Left renal pelvis (tissue), 4 donors: ENCODE data around the gene REEP1. TPM values are rescaled to one million over a fixed set of nuclear protein-coding genes. Genes with fewer than 3 reads are reported as not detected.
A peak's percentile ranks its signal among the peaks of the same experiment; 100 is the strongest.

Experiments
- DNase-seq, 4 donors: peaks; one replicate each; pipeline ENCODE4 v3.0.0-alpha.2; 2013; ENCODE audit warnings: low read depth in 4 of 4, low spot score in 3 of 4
- polyA plus RNA-seq, 4 donors: library from polyadenylated mRNA; unstranded; fragments of 120-200 nt; gene quantifications; one replicate each; pipeline ENCODE4 v1.2.1, GENCODE V29; 2013; ENCODE audit not compliant: insufficient read length in 4 of 4

REEP1 gene, protein sequence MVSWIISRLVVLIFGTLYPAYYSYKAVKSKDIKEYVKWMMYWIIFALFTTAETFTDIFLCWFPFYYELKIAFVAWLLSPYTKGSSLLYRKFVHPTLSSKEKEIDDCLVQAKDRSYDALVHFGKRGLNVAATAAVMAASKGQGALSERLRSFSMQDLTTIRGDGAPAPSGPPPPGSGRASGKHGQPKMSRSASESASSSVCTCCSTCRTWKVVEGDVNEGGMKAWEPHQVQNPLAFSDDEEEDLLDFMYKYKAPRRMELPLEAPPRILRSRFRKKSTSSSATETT
- 10 to 100 TPM in 1 of 4 donors, 1 to 10 TPM in 3; 3.3 to 11.0 (median 4.1) TPM for polyA plus RNA-seq

DNA sequence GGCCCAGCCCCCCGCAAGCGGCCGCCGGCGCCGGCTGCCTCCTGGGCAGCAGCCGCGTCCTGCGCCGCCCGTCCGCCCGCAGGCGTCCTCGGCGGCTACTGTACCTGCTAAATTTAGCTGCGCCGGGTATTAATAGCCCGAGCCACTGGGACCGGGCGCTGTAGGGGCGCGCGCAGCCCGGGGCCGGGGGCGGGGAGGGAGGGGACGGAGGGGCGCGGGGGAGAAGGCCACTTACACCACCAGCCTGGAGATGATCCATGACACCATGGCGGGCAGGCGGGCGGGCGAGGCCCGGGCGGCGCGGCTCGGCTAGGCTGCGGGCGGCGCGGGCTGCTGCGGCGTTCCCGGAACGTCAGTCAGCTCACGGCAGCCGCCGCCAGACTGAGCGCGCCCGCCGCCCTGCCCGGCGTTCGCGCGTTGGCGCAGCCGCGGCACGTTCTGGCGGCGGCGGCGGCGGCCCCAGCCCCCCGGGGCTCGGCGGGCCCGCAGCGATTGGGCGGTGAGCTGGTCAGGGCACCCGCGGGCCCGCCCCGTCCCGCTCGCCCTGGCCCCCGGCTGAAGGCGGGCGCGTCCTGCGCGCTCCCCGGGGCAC lies at the start of gene REEP1:
Gene REEP1, minus strand, starts transcription at position 383 of the 592 bp plus-strand sequence. Its CDS starts 116 bp downstream, at position 267.
- no peak for DNase-seq

DNA sequence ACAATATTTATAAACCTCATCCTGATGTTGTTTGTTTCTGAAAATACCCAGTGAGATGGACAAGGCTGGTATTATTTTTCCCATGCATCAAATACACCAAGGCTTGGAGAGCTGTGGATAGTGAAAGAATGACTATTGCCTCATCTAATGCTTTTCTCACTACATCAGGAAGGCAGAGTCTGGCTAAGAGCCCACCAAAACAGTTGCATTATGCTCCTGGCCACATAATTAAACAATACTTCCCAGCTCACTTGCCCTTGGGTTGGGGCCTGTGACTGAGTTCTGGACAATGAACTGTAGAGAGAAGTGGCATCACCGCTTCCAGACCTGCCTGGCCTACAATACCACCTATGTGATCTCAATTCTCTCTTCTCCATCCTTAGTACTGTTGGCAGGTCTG lies 46.4 kb upstream of the REEP1 start:
- no peak for DNase-seq

DNA sequence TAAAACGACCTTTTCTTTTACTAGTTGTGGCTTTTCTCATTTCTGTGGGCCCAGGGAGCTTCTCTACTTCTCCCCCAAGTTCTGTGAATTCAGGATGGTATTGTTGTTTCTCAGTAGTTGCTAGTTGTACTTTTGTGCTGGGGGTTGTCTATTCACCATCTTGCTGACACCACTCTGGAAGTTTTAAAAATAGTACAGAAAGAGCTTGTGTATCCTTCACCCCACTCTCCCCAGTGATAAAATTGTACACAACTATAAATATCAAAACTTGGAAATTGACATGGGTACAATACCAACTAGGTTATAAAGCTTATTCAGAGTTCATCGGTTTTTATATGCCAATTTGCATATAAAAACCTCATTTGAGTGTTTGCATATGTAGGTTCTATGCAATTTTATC lies 45.3 kb upstream of the REEP1 start:
- no peak for DNase-seq

DNA sequence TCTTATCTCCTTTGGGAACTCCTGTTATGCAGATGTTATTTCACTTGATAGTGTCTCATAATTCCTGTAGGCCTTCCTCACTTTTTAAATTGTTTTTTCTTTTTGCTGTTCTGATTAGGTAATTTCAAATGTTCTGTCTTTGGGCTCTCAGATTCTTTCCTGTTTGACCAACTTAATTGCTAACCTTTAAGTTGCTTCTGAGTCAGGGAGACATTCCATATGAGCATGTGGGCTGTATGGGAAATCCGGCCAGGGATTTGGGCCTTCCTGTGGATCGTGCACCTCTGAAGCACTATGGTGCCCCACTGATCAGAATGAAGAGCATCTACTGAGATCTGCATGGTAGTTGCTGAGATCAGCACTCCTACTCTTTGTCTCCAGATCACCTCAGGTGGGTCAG lies 44.7 kb upstream of the REEP1 start:
- no peak for DNase-seq

DNA sequence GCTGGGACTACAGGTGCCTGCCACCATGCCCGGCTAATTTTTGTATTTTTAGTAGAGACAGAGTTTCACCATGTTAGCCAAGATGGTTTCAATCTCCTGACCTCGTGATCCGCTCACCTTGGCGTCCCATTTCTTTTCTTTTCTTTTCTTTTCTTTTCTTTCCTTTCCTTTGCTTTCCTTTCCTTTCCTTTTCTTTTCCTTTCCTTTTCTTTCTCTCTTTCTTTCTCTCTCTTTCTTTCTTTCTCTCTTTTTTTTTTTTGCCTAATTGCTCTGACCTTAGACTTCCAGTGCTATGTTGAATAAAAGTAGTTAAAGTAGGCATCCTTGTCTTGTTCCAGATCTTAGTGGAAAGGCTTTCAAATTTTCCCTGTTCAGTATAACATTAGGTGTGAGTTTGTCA lies 41.0 kb upstream of the REEP1 start:
- DNase-seq: no peak

DNA sequence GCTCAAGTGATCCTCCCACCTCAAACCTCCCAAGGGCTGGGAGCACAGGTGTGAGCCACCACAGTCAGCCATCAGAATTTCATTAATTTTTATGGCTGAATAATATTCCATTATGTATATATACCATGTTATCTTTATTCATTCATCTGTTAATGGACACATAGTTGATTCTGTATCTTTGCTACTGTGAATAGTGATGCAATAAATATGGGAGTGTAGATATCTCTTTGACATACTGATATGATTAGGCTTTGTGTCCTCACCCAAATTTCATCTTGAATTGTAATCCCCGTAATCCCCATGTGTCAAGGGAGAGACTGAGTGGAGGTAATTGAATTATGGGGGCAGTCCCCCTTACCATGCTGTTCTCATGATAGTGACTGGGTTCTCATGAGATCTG lies 38.2 kb upstream of the REEP1 start:
- DNase-seq: no peak

DNA sequence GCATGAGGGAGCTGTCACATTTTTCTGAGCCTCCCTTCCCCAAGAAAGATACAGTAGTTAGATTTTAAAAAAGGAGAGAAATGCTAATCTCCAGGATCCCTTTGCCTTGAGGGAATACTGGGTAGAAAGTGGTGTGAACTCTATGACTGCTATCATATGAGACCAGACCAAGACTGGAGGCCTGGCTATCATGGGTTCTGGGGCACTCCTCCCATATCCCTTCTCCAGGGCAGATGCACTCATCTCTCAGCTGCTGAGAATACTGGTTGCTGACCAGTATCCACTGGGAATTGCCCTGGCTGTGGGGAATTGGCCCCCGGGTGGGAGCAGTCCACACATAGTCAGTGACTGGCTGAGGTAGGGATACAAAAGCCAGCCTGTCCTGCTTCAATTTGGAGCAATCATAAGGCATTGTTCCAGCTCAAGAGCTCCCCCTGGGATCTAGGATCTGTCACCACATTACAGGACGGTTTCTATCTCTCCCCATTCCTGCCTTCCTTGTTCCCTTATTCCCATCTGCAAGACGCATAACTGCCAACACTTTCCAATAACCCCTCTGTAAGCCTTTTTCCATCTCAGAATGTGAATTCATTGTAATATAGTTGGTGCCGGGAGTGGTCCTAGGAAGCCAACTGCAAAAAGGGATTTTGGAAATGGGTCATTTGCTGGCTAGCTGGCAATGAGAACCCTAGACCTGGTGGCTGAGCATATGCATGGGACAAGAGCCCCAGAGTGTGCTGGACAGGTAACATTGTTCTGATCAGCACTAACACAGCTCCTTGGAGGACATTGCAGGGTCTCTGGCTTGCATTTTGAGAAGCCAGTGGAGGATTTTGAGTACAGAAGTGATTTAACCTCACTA lies 35.4 kb upstream of the REEP1 start:
- DNase-seq: no peak

DNA sequence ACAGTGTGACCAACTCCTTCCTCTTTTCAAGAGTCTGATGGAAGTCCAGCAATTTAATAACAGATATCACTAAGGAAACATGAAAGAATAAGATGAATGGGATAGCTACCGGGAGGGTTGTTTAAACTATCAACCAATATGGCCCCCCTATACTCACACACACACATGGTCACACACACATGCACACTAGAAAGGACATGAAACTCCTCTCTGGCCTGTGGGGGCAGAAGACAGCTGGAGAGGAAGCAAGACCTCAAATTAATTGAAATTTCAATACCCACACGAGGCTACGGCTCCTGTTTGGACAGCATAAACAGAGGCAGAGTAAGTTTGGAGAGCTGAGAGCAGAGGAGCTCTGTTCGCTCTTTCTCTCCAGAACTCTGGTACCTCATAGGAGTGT lies 34.7 kb upstream of the REEP1 start:
- no peak for DNase-seq

DNA sequence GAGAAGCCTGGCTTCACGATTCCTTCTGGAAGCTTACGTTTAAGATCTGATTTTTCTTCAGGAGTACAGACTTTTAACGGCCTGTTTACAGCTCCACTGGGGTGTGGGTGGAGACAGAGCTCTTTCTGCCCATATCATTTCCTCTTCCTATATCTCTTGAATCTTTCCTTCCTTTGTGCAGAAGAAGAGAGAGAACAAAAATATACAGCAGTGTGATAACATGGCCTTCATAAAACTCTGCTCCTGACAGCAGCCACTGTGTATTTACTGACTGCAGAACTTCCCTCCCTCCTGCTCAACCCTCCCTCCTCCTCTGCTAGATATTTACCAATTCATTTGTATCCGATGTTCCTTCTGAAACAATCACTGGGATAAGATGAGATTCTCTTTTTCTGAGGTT lies 34.1 kb upstream of the REEP1 start:
- no peak for DNase-seq

DNA sequence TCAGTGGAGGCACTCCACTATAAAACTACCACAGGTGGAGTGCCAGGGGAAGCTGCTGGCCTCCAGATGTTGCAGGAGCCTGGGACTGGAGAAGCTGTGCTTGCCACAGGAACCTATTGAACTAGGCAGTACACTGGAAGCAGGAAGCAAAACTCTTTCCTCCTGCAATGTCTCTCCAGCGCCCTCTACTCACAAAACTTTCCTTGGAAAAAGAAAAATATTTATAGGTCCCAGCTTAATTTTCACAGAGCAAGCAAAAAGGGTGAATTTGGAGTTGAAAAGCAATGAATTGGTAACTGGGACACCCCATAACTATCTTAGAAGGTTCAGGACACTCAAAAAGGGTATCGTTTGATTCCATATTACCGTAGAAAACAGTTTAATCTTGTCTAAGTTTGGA lies 33.2 kb upstream of the REEP1 start:
- no peak for DNase-seq

DNA sequence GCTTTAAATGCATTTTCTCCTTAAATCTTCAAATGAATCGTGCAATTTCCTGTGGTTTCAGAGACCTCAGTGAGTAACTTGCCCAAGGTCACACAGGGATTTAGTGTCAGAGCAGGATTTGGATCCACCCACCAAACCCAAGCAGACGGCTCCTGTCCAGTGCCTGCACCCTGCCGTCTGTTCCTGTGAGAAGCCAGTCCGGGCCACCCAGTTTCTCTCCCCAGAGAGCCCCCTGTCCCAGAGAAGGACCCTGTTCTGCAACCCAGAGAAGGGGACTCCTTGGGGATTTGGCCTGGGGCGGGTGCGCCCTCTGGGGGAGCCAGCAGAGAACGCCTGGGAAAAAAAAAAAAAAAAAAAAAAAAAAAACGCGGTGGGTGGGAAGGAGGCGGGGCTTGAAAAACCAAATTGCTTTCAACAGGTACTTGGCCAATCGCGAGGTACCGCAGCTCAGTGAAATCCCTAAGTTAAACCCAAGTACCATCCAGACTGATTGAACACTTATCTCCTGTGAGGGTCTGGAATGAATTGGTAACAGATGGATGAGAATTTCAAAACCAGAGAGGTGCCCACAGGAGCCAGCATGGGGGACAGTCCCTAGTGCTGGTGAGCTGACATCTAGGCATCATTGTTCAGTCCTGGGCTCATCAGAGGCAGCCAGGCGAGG lies 30.9 kb upstream of the REEP1 start:
- DNase-seq: peak in 2 of 4 donors; percentile 27 to 42

DNA sequence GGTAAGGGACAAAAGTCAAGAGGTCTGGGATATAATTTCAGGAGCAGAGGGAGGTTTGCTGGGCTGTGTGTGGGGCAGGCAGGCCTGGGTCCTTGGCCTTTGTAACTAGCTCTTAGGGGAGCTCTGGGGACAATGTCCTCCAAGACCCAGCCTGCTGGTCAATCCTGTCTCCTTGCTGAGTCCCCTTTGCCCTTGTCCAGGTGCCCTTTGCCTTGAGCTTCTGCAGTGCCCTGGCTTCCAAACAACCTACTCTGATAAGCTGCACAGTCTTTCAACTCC lies 30.0 kb upstream of the REEP1 start:
- no peak for DNase-seq

DNA sequence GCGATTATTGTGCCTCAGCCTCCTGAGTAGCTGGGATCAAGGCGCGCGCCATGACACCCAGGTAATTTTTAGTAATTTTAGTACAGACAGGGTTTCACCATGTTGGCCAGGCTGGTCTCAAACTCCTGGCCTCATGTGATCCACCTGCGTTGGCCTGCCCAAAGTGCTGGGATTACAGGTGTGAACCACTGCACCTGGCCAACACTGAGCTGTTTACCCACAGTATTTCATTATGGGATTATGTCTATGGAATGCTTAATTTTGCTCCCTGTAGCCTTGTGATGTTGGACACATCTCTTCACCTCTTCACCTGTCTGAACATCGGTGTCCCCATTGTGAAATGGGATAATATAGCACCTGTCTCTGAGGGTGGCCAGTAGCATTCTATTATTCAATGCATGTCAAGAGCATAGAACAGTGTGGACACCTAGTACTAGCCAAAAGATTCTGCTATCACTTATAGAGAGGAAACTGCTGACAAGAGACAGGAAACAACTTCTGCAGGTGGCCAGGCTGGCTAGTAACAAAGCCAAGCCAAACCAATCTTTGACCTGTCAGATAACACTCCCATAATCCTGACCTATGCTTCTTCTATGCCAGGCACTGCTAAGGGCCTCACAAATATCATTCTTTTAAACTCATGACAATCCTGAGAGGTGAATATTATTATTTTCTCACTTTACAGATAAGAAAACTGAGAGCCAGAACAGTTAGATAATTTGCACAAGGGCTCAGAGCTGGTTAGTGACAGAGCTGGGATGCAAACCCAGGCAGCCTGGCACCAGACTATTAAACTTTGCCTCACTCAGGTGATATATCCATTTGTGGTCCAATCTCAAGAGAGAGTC lies 29.4 kb upstream of the REEP1 start:
- no peak for DNase-seq

DNA sequence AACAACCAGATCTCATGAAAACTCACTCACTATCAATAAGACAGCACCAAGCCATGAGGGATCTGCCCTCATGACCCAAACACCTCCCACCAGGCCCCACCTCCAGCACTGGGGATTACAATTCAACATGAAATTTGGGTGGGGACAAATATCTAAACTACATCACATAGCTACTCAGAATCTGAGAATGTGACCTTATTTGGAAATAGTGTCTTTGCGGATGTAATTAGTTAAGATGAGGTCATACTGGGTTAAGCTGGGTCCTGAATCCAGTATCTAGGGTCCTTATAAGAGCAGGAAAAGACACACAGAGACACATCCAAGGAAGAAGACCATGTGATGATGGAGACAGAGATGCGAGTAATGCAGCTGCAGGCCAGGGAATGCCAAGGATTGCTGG lies 27.5 kb upstream of the REEP1 start:
- no peak for DNase-seq

DNA sequence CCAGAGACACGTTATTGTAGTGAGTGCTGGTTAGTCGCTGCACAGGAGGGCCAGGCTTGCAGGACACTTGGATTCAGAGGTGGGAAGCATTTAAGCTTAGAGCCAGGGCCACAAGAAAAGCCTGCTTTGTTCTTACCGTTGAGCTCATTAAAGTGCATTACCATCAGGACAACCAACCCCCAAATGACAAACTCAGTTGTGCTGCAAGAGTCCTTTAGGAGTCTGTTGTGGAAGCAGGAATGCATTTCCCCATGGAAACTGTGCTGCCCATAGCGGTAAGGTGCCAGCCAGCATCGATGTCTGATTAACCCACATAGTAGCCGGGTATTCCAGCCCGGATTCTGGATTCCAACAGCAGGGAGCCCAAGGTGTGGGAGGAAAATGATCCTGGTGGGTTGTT lies 23.4 kb upstream of the REEP1 start:
- DNase-seq: no peak

DNA sequence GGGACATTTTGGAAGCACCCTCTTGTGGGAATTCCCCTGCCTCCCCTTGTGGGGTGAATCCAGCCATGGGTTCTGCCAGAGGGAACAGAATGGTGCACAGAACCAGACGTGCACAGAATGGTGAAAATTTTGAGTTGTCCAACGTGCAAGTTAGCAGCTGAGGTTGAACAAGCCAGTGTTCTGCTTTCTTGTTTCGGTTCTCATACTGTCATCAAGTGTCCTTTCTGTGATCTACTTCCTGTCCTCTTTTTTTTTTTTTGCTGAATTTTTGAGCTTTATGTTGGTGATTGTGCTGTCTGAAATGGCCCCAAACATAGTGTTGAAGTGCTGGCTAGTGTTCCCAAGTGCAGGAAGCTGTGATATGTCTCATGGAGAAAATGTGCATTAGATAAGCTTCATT lies 21.5 kb upstream of the REEP1 start:
- DNase-seq: no peak

DNA sequence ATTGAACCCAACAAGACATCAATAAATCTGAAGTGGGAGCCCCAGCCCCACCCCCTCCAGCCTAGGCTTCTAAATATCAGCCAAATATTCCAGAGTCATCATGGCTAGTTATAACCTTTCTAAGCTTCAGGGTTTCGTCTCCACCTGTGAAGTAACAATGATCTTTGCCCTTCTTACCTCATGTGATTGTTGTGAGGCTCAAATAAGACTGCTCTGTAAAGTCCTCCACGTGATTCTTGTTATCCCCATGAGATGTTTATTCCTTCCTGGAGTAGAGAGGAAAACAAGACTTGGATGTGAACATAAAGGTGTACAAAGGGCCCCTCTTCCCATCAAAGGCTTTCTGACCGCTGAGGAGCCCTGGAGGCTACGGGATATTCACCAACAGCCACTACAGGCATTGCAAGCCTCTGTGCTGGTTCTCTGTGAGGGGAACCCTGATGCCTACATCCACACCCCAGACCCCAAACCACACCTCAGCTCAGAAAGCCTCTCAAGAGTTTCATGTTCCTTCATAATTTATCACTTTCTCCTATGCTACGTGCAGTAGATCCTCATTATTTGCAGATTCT lies 20.1 kb upstream of the REEP1 start:
- DNase-seq: no peak

DNA sequence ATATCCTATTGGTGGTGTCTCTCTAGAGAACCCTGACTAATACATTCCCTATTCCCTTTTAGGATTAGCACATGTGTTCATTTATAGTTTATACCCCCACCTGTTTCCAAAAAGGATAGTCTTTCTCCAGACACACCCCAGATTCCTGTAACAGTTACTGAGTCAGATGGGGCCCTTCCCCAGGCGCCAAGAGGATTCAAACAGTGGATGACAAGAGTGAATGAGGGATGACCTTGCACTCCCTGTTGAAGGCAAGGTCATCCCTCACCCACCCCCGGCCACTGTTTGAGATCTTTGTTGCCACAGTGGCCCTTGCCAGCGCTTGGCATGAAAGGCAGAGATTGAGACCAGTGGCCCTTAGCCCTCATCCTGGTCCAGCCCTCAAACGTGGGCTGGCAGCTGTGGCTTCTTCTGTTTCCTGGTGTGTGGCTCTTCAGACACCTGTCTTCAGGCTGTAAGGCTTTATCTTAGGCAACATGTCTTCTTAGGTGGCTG lies 15.3 kb upstream of the REEP1 start:
- DNase-seq: no peak

DNA sequence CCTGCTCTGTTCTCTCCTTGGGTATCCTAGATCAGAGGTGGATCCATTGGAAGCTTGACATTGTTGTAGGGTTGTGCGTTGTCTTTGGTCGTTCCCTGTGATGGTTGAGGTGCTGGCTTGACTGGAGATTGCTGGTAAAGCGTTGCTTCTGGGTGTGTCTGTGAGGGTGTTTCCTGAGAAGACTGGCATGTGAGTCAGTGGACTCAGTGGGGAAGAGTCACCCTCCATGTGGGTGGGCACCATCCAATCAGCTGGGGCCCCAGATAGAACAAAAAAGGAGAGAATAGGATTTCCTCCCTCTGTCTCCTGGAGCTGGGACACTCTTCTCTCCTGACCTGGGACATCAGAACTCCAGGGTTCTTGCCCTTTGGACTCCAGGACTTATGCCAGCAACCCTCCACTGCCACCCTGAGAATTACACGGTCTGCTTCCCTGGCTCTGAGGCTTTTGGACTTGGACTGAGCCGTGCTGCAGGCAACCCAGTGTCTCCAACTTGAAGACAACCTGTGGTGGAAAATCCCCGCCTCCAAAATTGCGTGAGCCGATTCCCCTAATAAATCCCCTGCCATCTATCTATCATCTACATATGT lies 14.8 kb upstream of the REEP1 start:
- no peak for DNase-seq

DNA sequence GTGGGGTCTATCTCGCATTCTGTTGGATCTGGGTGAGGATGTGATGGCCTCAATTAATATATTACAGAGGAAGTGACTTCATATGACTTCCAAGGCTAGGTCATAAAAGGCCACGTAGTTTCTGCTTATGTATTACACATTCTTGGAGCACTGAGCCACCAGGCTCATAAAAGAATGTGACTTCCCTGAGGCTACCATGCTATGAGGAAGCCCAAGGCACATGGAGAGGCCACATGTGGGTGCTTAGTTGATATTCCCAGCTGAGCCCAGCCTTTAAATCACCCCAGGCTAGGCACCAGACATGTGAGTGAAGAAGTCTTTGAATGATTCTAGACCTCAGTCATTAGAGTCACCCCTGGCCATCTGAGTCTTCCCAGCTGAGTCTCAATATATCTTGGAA lies 13.3 kb upstream of the REEP1 start:
- no peak for DNase-seq
